PC-9 (cell line): ENCODE results near the gene CBR1. TPM values are rescaled to one million over a fixed set of nuclear protein-coding genes. Genes with fewer than 3 reads are reported as not detected.

Source experiments
- BruUV-seq: library from RNA; stranded (reverse); fragments of 400-500 nt; replicated peaks from 2 replicates; lab custom pipeline; 2021; lab: Mats Ljungman, UMichigan
- CTCF ChIA-PET: fragments of 300-600 bp; sonication (Branson Sonifier 250); formaldehyde crosslinking; loops from one replicate; lab custom pipeline; 2022; ENCODE audit warnings: antibody characterized with exemption; lab: Charles Lee
- POLR2A ChIA-PET: fragments of 300-600 bp; sonication (Branson Sonifier 250); formaldehyde crosslinking; loops from one replicate; lab custom pipeline; 2022; ENCODE audit warnings: antibody characterized with exemption; ENCODE audit not compliant: unreplicated experiment; lab: Charles Lee
- DNase-seq, 2 experiments: peaks; one replicate each; pipeline versions ENCODE4 v3.0.0 to v3.0.0-alpha.2; 2015 to 2022; ENCODE audit warnings: mixed read lengths in 1 of 2
- H2AFZ ChIP-seq: fragments of 200-600 bp; sonication (generic); 2 replicates; pipeline ENCODE4 v1.8.1; 2017; ENCODE audit warnings: antibody characterized with exemption
- H3F3A ChIP-seq: fragments of 200-600 bp; sonication (generic); 2 replicates; pipeline ENCODE4 v1.8.1; 2017; ENCODE audit warnings: antibody characterized with exemption, mild to moderate bottlenecking, low read depth; ENCODE audit not compliant: insufficient read depth
- H3K27ac ChIP-seq: fragments of 200-600 bp; sonication (generic); 2 replicates; pipeline ENCODE4 v1.6.1; 2016; ENCODE audit warnings: mixed run types
- H3K27me3 ChIP-seq: fragments of 200-600 bp; sonication (generic); 2 replicates; pipeline ENCODE4 v1.6.1; 2016; ENCODE audit warnings: low read depth, mixed run types; ENCODE audit not compliant: insufficient read depth
- H3K36me3 ChIP-seq: fragments of 200-600 bp; sonication (generic); 2 replicates; pipeline ENCODE4 v1.6.1; 2016; ENCODE audit warnings: low read depth, mixed run types
- H3K4me1 ChIP-seq: fragments of 200-600 bp; sonication (generic); replicated peaks from 2 replicates; pipeline ENCODE4 v1.6.1; 2016; ENCODE audit warnings: mixed run types; ENCODE audit not compliant: insufficient read depth
- H3K4me2 ChIP-seq: fragments of 200-600 bp; sonication (generic); 2 replicates; pipeline ENCODE4 v1.6.1; 2017; ENCODE audit warnings: mixed run types
- H3K4me3 ChIP-seq: fragments of 200-600 bp; sonication (generic); 2 replicates; pipeline ENCODE4 v1.6.1; 2016; ENCODE audit warnings: mixed run types
- H3K79me2 ChIP-seq: fragments of 200-600 bp; sonication (generic); 2 replicates; pipeline ENCODE4 v1.6.1; 2017; ENCODE audit warnings: low read depth, mixed run types
- H3K9me2 ChIP-seq: fragments of 200-600 bp; sonication (generic); 2 replicates; pipeline ENCODE4 v1.8.1; 2017; ENCODE audit warnings: mild to moderate bottlenecking; ENCODE audit not compliant: insufficient read depth
- H3K9me3 ChIP-seq: fragments of 200-600 bp; sonication (generic); 2 replicates; pipeline ENCODE4 v1.8.1; 2016; ENCODE audit warnings: low read depth; ENCODE audit not compliant: insufficient read depth
- H4K20me1 ChIP-seq: fragments of 200-600 bp; sonication (generic); 2 replicates; pipeline ENCODE4 v1.8.1; 2017; ENCODE audit not compliant: insufficient read depth
- CTCF ChIP-seq: fragments of 200-600 bp; sonication (generic); conservative IDR thresholded peaks from 2 replicates; pipeline ENCODE4 v1.6.1; 2017; ENCODE audit warnings: mixed run types, antibody characterized with exemption, mild to moderate bottlenecking, moderate library complexity
- EZH2 ChIP-seq: fragments of 200-600 bp; sonication (generic); IDR thresholded peaks from 2 replicates; pipeline ENCODE4 v1.8.0; 2017; ENCODE audit warnings: antibody characterized with exemption, low read depth
- intact Hi-C: fragments of 100-400 bp; cut with micrococcal nuclease; formaldehyde crosslinking; loops from one replicate; pipeline ENCODE4 v1.10.0; 2022; ENCODE audit not compliant: unreplicated experiment
- total RNA-seq: library from RNA; stranded (reverse); gene quantifications from 2 replicates; pipeline ENCODE4 v1.2.3, GENCODE V29; 2021

The CBR1 gene
- total RNA-seq, 1 experiment from 2014 or later, result 80.2 TPM

- H3K27ac ChIP-seq, result no peak overlapping the region
- peaks cover 6% of the 10 kb centered on the region; the same call in 1 of the 2 replicates for H3F3A ChIP-seq
- H3K9me2 ChIP-seq, result no peaks in the 10 kb centered on the region
- no peak overlapping the region for H2AFZ ChIP-seq
- H3K4me3 ChIP-seq, result no peak overlapping the region
- POLR2A ChIA-PET, result no interaction called here
- 0 out of 2 replicates have a peak, but pooled peaks cover under 1% of the 10 kb centered on the region for H3K36me3 ChIP-seq
- DNase-seq, result no peak
- no peaks in the 10 kb centered on the region for H3K4me1 ChIP-seq
- no peaks in the 10 kb centered on the region for H3K9me3 ChIP-seq
- CTCF ChIA-PET, result no interaction called here
- TF ChIP-seq EZH2, result no peak
- no peak for TF ChIP-seq CTCF
- H3K27me3 ChIP-seq, result no peaks in the 10 kb centered on the region
- no TSS peak for BruUV-seq
- no peaks in the 10 kb centered on the region for H3K79me2 ChIP-seq
- H4K20me1 ChIP-seq, result no peaks in the 10 kb centered on the region
- H3K4me2 ChIP-seq, result no peak overlapping the region
- intact Hi-C loops, result no loop called here
Observed at GRCh38 chr21:36077758-36078157, 7.9 kb downstream of the CBR1 start.

- peaks cover 6% of the 10 kb centered on the region; the same call in 1 of the 2 replicates for H3F3A ChIP-seq
- no peaks in the 10 kb centered on the region for H3K36me3 ChIP-seq
- CTCF ChIA-PET, result no interaction called here
- H3K79me2 ChIP-seq, result no peaks in the 10 kb centered on the region
- H3K27me3 ChIP-seq, result no peaks in the 10 kb centered on the region
- no peaks in the 10 kb centered on the region for H3K9me2 ChIP-seq
- H4K20me1 ChIP-seq, result no peaks in the 10 kb centered on the region
- no peak overlapping the region for H3K4me2 ChIP-seq
- intact Hi-C loops, result no loop called here
- no peak for TF ChIP-seq CTCF
- no peak for TF ChIP-seq EZH2
- H2AFZ ChIP-seq, result no peak overlapping the region
- no peaks in the 10 kb centered on the region for H3K4me1 ChIP-seq
- no TSS peak for BruUV-seq
- H3K4me3 ChIP-seq, result no peak overlapping the region
- POLR2A ChIA-PET, result no interaction called here
- no peaks in the 10 kb centered on the region for H3K9me3 ChIP-seq
- no peak overlapping the region for H3K27ac ChIP-seq
- no peak for DNase-seq
Observed at GRCh38 chr21:36079010-36079649, 9.3 kb downstream of the CBR1 start.

GRCh38 chr21:36079671-36080070, 9.8 kb downstream of the CBR1 start:
- peaks cover 6% of the 10 kb centered on the region; the same call in 1 of the 2 replicates for H3F3A ChIP-seq
- H3K4me1 ChIP-seq, result no peaks in the 10 kb centered on the region
- no peaks in the 10 kb centered on the region for H3K27me3 ChIP-seq
- no peak for DNase-seq
- no peaks in the 10 kb centered on the region for H4K20me1 ChIP-seq
- ChIA-PET POLR2A (no interaction called here), CTCF (no interaction called here)
- H2AFZ ChIP-seq, result no peak overlapping the region
- no peaks in the 10 kb centered on the region for H3K9me3 ChIP-seq
- intact Hi-C loops, result no loop called here
- H3K9me2 ChIP-seq, result no peaks in the 10 kb centered on the region
- H3K79me2 ChIP-seq, result no peaks in the 10 kb centered on the region
- no peak overlapping the region for H3K4me3 ChIP-seq
- H3K27ac ChIP-seq, result no peak overlapping the region
- TF ChIP-seq CTCF (no peak), EZH2 (no peak)
- no peaks in the 10 kb centered on the region for H3K36me3 ChIP-seq
- no TSS peak for BruUV-seq
- no peak overlapping the region for H3K4me2 ChIP-seq
